HepG2 (cell line): Measurements from ENCODE around the gene ZBTB37. TPM values are rescaled to one million over a fixed set of nuclear protein-coding genes. Genes with fewer than 3 reads are reported as not detected.

Experiments used
- CREB1 ChIP-seq, 2 experiments: fragments of 450-650 bp in 1 of 2; IDR thresholded peaks; 2 replicates each; pipeline ENCODE4 v1.6.1; 2016 to 2017; ENCODE audit warnings: control low read depth in 1 of 2, mild to moderate bottlenecking in 1 of 2, missing compliant biosample characterization in 1 of 2, missing genetic modification characterization in 1 of 2
- DPF2 ChIP-seq: sonication (generic); formaldehyde crosslinking; IDR thresholded peaks from 2 replicates; pipeline ENCODE4 v1.4.0; 2020; ENCODE audit warnings: mild to moderate bottlenecking, low read depth, missing genetic modification reagents, borderline replicate concordance
- EHMT2 ChIP-seq: fragments of 200-600 bp; sonication (generic); IDR thresholded peaks from 2 replicates; pipeline ENCODE4 v1.7.0; 2017; ENCODE audit warnings: antibody characterized with exemption, low read depth, low read length, borderline replicate concordance
- NFYC ChIP-seq: IDR thresholded peaks from 2 replicates; pipeline ENCODE4 v1.6.1; 2016; ENCODE audit warnings: missing genetic modification reagents, missing compliant biosample characterization
- NR2C2 ChIP-seq: sonication (generic); formaldehyde crosslinking; IDR thresholded peaks from 2 replicates; pipeline ENCODE4 v1.4.0; 2020; ENCODE audit warnings: missing genetic modification reagents, mild to moderate bottlenecking, moderate library complexity, borderline replicate concordance
- PCBP1 ChIP-seq: fragments of 200-400 bp; formaldehyde crosslinking; IDR thresholded peaks from 2 replicates; pipeline ENCODE4 v1.6.1; 2017; ENCODE audit warnings: mild to moderate bottlenecking, low read depth, low read length, borderline replicate concordance
- PCBP2 ChIP-seq: fragments of 200-400 bp; formaldehyde crosslinking; optimal IDR thresholded peaks from 2 replicates; pipeline ENCODE3; 2018; ENCODE audit warnings: low read length, low read depth; ENCODE audit not compliant: poor library complexity, severe bottlenecking
- PITX1 ChIP-seq: sonication (generic); formaldehyde crosslinking; IDR thresholded peaks from 2 replicates; pipeline ENCODE4 v1.5.1; 2020; ENCODE audit warnings: mild to moderate bottlenecking, missing genetic modification reagents
- POGZ ChIP-seq: sonication (generic); formaldehyde crosslinking; IDR thresholded peaks from 2 replicates; pipeline ENCODE4 v1.4.0; 2020; ENCODE audit warnings: mild to moderate bottlenecking, missing genetic modification reagents
- RBFOX2 ChIP-seq: fragments of 200-400 bp; formaldehyde crosslinking; IDR thresholded peaks from 2 replicates; pipeline ENCODE4 v1.6.1; 2017; ENCODE audit warnings: low read depth, mild to moderate bottlenecking, low read length
- RFX1 ChIP-seq: fragments of 450-650 bp; IDR thresholded peaks from 2 replicates; pipeline ENCODE4 v1.6.1; 2017
- SKIL ChIP-seq: sonication (generic); formaldehyde crosslinking; IDR thresholded peaks from 2 replicates; pipeline ENCODE4 v1.8.0; 2022; ENCODE audit warnings: missing genetic modification reagents, mild to moderate bottlenecking, moderate library complexity, borderline replicate concordance
- SP2 ChIP-seq: sonication (generic); formaldehyde crosslinking; IDR thresholded peaks from 2 replicates; pipeline ENCODE4 v1.5.1; 2020; ENCODE audit warnings: mild to moderate bottlenecking, missing genetic modification reagents
- TFDP2 ChIP-seq: sonication (generic); formaldehyde crosslinking; IDR thresholded peaks from 2 replicates; pipeline ENCODE4 v1.4.0; 2020; ENCODE audit warnings: missing genetic modification reagents
- ZBTB10 ChIP-seq: sonication (generic); formaldehyde crosslinking; IDR thresholded peaks from 2 replicates; pipeline ENCODE4 v1.4.0; 2020; ENCODE audit warnings: missing genetic modification reagents, borderline replicate concordance
- ZBTB2 ChIP-seq: sonication (generic); formaldehyde crosslinking; IDR thresholded peaks from 2 replicates; pipeline ENCODE4 v1.8.0; 2022; ENCODE audit warnings: low read depth, missing genetic modification reagents
- ZFX ChIP-seq: sonication (generic); formaldehyde crosslinking; IDR thresholded peaks from 2 replicates; pipeline ENCODE4 v1.4.0; 2020; ENCODE audit warnings: mild to moderate bottlenecking, low read depth, missing genetic modification reagents, moderate library complexity
- ZKSCAN5 ChIP-seq: sonication (generic); formaldehyde crosslinking; IDR thresholded peaks from 2 replicates; pipeline ENCODE4 v1.5.1; 2020; ENCODE audit warnings: mild to moderate bottlenecking, missing genetic modification reagents
- ZNF263 ChIP-seq: sonication (generic); formaldehyde crosslinking; IDR thresholded peaks from 2 replicates; pipeline ENCODE4 v1.4.0; 2020; ENCODE audit warnings: missing genetic modification reagents
- ZNF430 ChIP-seq: sonication (generic); formaldehyde crosslinking; IDR thresholded peaks from 2 replicates; pipeline ENCODE4 v1.9.0; 2021; ENCODE audit warnings: mild to moderate bottlenecking, missing genetic modification reagents
- ZSCAN25 ChIP-seq: sonication (generic); formaldehyde crosslinking; IDR thresholded peaks from 2 replicates; pipeline ENCODE4 v1.8.0; 2022; ENCODE audit warnings: mild to moderate bottlenecking, missing genetic modification reagents
- polyA plus RNA-seq, 8 experiments: library from polyadenylated mRNA; depleted of rRNA in 3 of 8; stranded (reverse) in 7 of 8; unstranded in 1 of 8; fragments of >200 nt; fragmentation: Illumina TruSeq in 4 of 8; extraction: Trizol in 4 of 8; gene quantifications; 2 replicates each; pipeline versions ENCODE4 v1.2.1 to v1.2.3, GENCODE V29; 2011 to 2016; ENCODE audit warnings: low read depth in 4 of 8, missing spikeins in 1 of 8, mixed read lengths in 1 of 8; ENCODE audit not compliant: insufficient read depth in 1 of 8
- total RNA-seq, 5 experiments: library from RNA; depleted of rRNA; stranded (reverse); fragments of >200 nt; fragmentation: Illumina TruSeq; extraction: Trizol; gene quantifications; 2 replicates each; pipeline ENCODE4 v1.2.3, GENCODE V29; 2016; ENCODE audit warnings: low read depth in 1 of 5
- TF ChIP-seq, protein P1 (sequence below): IDR thresholded peaks from 2 replicates; pipeline ENCODE4 v1.6.1; 2016; ENCODE audit warnings: mild to moderate bottlenecking, missing biosample characterization, missing genetic modification reagents

The ZBTB37 gene
- total and polyA plus RNA-seq, 2 of the 13 experiments (the other 11 are each of a cell fraction or from before 2014, with no cell fraction given) = 2.6 to 7.7 TPM

GRCh38 chr1:173824315-173825081 is 43.7 kb upstream of the ZBTB37 start, which contains the start of the genes CENPL and DARS2 (continued):
- TF ChIP-seq TFDP2 (CRISPR knock-in tag) (peak; percentile 99), ZSCAN25 (CRISPR knock-in tag) (no peak), DPF2 (no peak), CREB1 (IDR thresholded peaks at IDR 0.05) (peak; percentile 73), CREB1 (CRISPR knock-in tag; IDR thresholded peaks at IDR 0.05) (peak; percentile 94), SP2 (CRISPR knock-in tag) (peak; percentile 13), PITX1 (CRISPR knock-in tag) (no peak), ZBTB10 (peak; percentile 28; the same call in 1 of the 2 replicates), POGZ (CRISPR knock-in tag) (peak; percentile 98), ZKSCAN5 (CRISPR knock-in tag) (no peak), NFYC (peak; percentile 77), RBFOX2 (peak; percentile 50), ZNF430 (CRISPR knock-in tag) (no peak), NR2C2 (CRISPR knock-in tag) (peak; percentile 93), PCBP2 (no peak), EHMT2 (no peak), SKIL (no peak), ZBTB2 (CRISPR knock-in tag) (peak; percentile 65), ZNF263 (no peak), RFX1 (no peak), PCBP1 (no peak), ZFX (peak; percentile 95)
- TF ChIP-seq, protein P1, sequence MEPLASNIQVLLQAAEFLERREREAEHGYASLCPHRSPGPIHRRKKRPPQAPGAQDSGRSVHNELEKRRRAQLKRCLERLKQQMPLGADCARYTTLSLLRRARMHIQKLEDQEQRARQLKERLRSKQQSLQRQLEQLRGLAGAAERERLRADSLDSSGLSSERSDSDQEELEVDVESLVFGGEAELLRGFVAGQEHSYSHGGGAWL (CRISPR knock-in tag) = no peak; the same call in none of the 2 replicates
